Stimulated activated naive CD8-positive, alpha-beta T cell treated with anti-CD3 and anti-CD28 coated beads, Interleukin-15, Interleukin-2, amounts not matched to agents 100 U/mL and 50 U/mL, for 24 hours (primary cell): Measurements from ENCODE around the gene MAMDC2.
"Not testable (repeated sequence)": the region's sequence is repeated elsewhere in the genome, so short reads cannot be mapped to it uniquely, and the experiment has no call there.

Experiments used
- ATAC-seq: fragments of 150-1000 bp; cut with Tn5 transposase; one replicate; pipeline ENCODE4 v1.10.0; 2021
- DNase-seq: peaks from one replicate; pipeline ENCODE4 v3.0.0; 2021

MAMDC2 gene

GRCh38 chr9:70038171-70038621 is 5.5 kb upstream of the MAMDC2 start:
- DNase-seq, ATAC-seq: not testable (repeated sequence)

GRCh38 chr9:70040376-70040903 is 3.2 kb upstream of the MAMDC2 start:
- ATAC-seq (no peak), DNase-seq (no peak)

- no peak for ATAC-seq
- no peak for DNase-seq
These were observed 1.0 kb upstream of the MAMDC2 start for GRCh38 chr9:70042461-70043215.

- DNase-seq (no peak), ATAC-seq (no peak)
These were observed 363 bp upstream of the MAMDC2 start for GRCh38 chr9:70043285-70043684.

GRCh38 chr9:70044490-70045307 is 1.1 kb downstream of the MAMDC2 start:
- DNase-seq (no peak), ATAC-seq (no peak)

GRCh38 chr9:70045452-70045851 is 1.8 kb downstream of the MAMDC2 start:
- ATAC-seq (no peak), DNase-seq (no peak)

- DNase-seq (no peak), ATAC-seq (no peak)
These were observed 2.8 kb downstream of the MAMDC2 start for GRCh38 chr9:70046274-70047070.

GRCh38 chr9:70049236-70049635 is 5.6 kb downstream of the MAMDC2 start:
- DNase-seq, result no peak

GRCh38 chr9:70049672-70050271 is 6.1 kb downstream of the MAMDC2 start:
- ATAC-seq, result no peak

More at GRCh38 chr9:70049236-70049635, 5.6 kb downstream of the MAMDC2 start:
- ATAC-seq, result no peak

GRCh38 chr9:70052768-70053167 is 9.1 kb downstream of the MAMDC2 start:
- ATAC-seq, result no peak
- DNase-seq, result no peak

More at GRCh38 chr9:70049672-70050271, 6.1 kb downstream of the MAMDC2 start:
- no peak for DNase-seq

- DNase-seq (no peak), ATAC-seq (no peak)
These were observed 10.2 kb downstream of the MAMDC2 start for GRCh38 chr9:70053864-70054263.

- no peak for DNase-seq
These were observed 10.9 kb downstream of the MAMDC2 start for GRCh38 chr9:70054521-70054920.

GRCh38 chr9:70055406-70056210 is 12.0 kb downstream of the MAMDC2 start:
- DNase-seq (no peak), ATAC-seq (no peak)

More at GRCh38 chr9:70054521-70054920, 10.9 kb downstream of the MAMDC2 start:
- ATAC-seq, result no peak

GRCh38 chr9:70056211-70056944 is 12.7 kb downstream of the MAMDC2 start:
- DNase-seq (no peak), ATAC-seq (no peak)

GRCh38 chr9:70058569-70059116 is 15.0 kb downstream of the MAMDC2 start:
- ATAC-seq (no peak), DNase-seq (no peak)

GRCh38 chr9:70060148-70060882 is 16.7 kb downstream of the MAMDC2 start:
- ATAC-seq (no peak), DNase-seq (no peak)

GRCh38 chr9:70060883-70061507 is 17.3 kb downstream of the MAMDC2 start:
- ATAC-seq, result no peak
- no peak for DNase-seq

- no peak for DNase-seq
- no peak for ATAC-seq
These were observed 18.1 kb downstream of the MAMDC2 start for GRCh38 chr9:70061776-70062175.

GRCh38 chr9:70064496-70064895 is 20.8 kb downstream of the MAMDC2 start:
- ATAC-seq (no peak), DNase-seq (no peak)
